K562 (cell line): ENCODE data around the gene ARPP21. TPM values are rescaled to one million over a fixed set of nuclear protein-coding genes. Genes with fewer than 3 reads are reported as not detected.

Source experiments
- ATAC-seq: fragments of 200-7000 bp; cut with Tn5 transposase; 3 replicates; pipeline ENCODE4 v1.9.1; 2020; ENCODE audit warnings: moderate library complexity
- BruUV-seq: library from RNA; stranded (reverse); fragments of 400-500 nt; replicated peaks from 2 replicates; lab custom pipeline; 2021; lab: Mats Ljungman, UMichigan
- CTCF ChIA-PET: fragments of 300-600 bp; formaldehyde crosslinking; extraction: SDS; loops from one replicate; lab custom pipeline; 2021; ENCODE audit warnings: low intra/inter-chr PET ratio; lab: Yijun Ruan, JAX
- POLR2A ChIA-PET: fragments of 300-600, 350-650 bp; sonication (Branson Sonifier 250); formaldehyde crosslinking; extraction: SDS; loops from one replicate; lab custom pipeline; 2021; ENCODE audit warnings: antibody characterized with exemption, inconsistent platforms; lab: Yijun Ruan, JAX
- DNase-seq, 4 experiments: peaks; one replicate each; pipeline versions ENCODE4 v3.0.0 to v3.0.0-alpha.2; 2011 to 2018; ENCODE audit warnings: low spot score in 3 of 4, mixed read lengths in 3 of 4; ENCODE audit errors: extremely low read depth in 1 of 4
- FAIRE-seq: peaks from 2 replicates; lab custom pipeline; 2011; peaks lifted over from hg19 to GRCh38; lab: Jason Lieb, UNC
- H2AFZ ChIP-seq: 2 replicates; pipeline ENCODE4 v1.6.0; 2011; ENCODE audit warnings: low read depth, low read length, control low read depth, inconsistent platforms
- H3K27ac ChIP-seq: fragments of 200-600 bp; 3 replicates; pipeline ENCODE4 v1.8.0; 2011; ENCODE audit warnings: low read depth, mild to moderate bottlenecking, control low read depth, inconsistent platforms, low read length, moderate library complexity, mixed read lengths; ENCODE audit errors: extremely low read depth
- H3K27me3 ChIP-seq, 2 experiments: fragments of 300-600 bp in 1 of 2; 2 replicates in 1 of 2; 3 replicates in 1 of 2; pipeline versions ENCODE4 v1.6.0 to v1.8.0; 2011; ENCODE audit warnings: inconsistent platforms in 2 of 2, low read length in 2 of 2, mild to moderate bottlenecking in 1 of 2, mixed read lengths in 1 of 2, moderate library complexity in 1 of 2; ENCODE audit not compliant: control insufficient read depth in 2 of 2, insufficient read depth in 2 of 2
- H3K36me3 ChIP-seq: fragments of 300-600 bp; 3 replicates; pipeline ENCODE4 v1.8.0; 2011; ENCODE audit warnings: mild to moderate bottlenecking, low read length, inconsistent platforms; ENCODE audit not compliant: control insufficient read depth, insufficient read depth
- H3K4me1 ChIP-seq, 2 experiments: fragments of 200-600 bp in 1 of 2; replicated peaks in 1 of 2; 2 replicates in 1 of 2; 3 replicates in 1 of 2; pipeline versions ENCODE4 v1.5.1 to v1.8.0; 2011; ENCODE audit warnings: inconsistent platforms in 2 of 2, low read length in 2 of 2, mild to moderate bottlenecking in 1 of 2, mixed read lengths in 1 of 2, moderate library complexity in 1 of 2; ENCODE audit not compliant: control insufficient read depth in 2 of 2, insufficient read depth in 2 of 2
- H3K4me2 ChIP-seq: 2 replicates; pipeline ENCODE4 v1.6.1; 2011; ENCODE audit warnings: low read length, control low read depth, inconsistent platforms, mixed read lengths; ENCODE audit not compliant: insufficient read depth
- H3K4me3 ChIP-seq: fragments of 200-600 bp; sonication (generic), shearing (Covaris generic); 2 replicates; pipeline ENCODE4 v1.5.1; 2016; ENCODE audit warnings: control low read depth, inconsistent platforms
- H3K79me2 ChIP-seq: fragments of 200-600 bp; 3 replicates; pipeline ENCODE4 v1.8.0; 2011; ENCODE audit warnings: low read length, inconsistent platforms; ENCODE audit not compliant: control insufficient read depth, insufficient read depth
- H3K9ac ChIP-seq, 2 experiments: 2 replicates each; pipeline versions ENCODE4 v1.6.0 to v1.6.1; 2011; ENCODE audit warnings: low read depth in 2 of 2, low read length in 2 of 2, control low read depth in 1 of 2, inconsistent platforms in 1 of 2, mild to moderate bottlenecking in 1 of 2, mixed read lengths in 1 of 2; ENCODE audit not compliant: insufficient read depth in 1 of 2
- H3K9me1 ChIP-seq: one replicate; pipeline ENCODE4 v1.6.0; 2011; ENCODE audit warnings: inconsistent platforms, mild to moderate bottlenecking, low read length, moderate library complexity; ENCODE audit not compliant: control insufficient read depth, insufficient read depth
- H3K9me3 ChIP-seq: replicated peaks from 2 replicates; pipeline ENCODE4 v1.5.1; 2011; ENCODE audit warnings: low read depth, low read length, inconsistent platforms; ENCODE audit not compliant: control insufficient read depth, insufficient read depth
- H4K20me1 ChIP-seq: replicated peaks from 2 replicates; pipeline ENCODE4 v1.6.1; 2011; ENCODE audit warnings: low read length, inconsistent platforms, mixed read lengths; ENCODE audit not compliant: control insufficient read depth, insufficient read depth
- ARID1B ChIP-seq: fragments of 450-650 bp; IDR thresholded peaks from 2 replicates; pipeline ENCODE4 v1.6.1; 2016; ENCODE audit warnings: antibody characterized with exemption, mild to moderate bottlenecking, inconsistent platforms
- BMI1 ChIP-seq: fragments of 150-350 bp; IDR thresholded peaks from 2 replicates; pipeline ENCODE4 v1.6.1; 2014; ENCODE audit warnings: low read length
- ELF4 ChIP-seq: fragments of 450-650 bp; formaldehyde crosslinking; IDR thresholded peaks from 2 replicates; pipeline ENCODE4 v1.4.0; 2022; ENCODE audit warnings: missing genetic modification characterization
- NFE2L1 ChIP-seq: fragments of 450-650 bp; IDR thresholded peaks from 2 replicates; pipeline ENCODE4 v1.6.1; 2016; ENCODE audit warnings: missing genetic modification characterization, low read depth, mild to moderate bottlenecking, missing compliant biosample characterization, moderate library complexity, borderline replicate concordance
- PRDM10 ChIP-seq: fragments of 450-650 bp; IDR thresholded peaks from 2 replicates; pipeline ENCODE4 v1.6.1; 2018; ENCODE audit not compliant: partially characterized antibody
- RNF2 ChIP-seq: sonication (generic); IDR thresholded peaks from 2 replicates; pipeline ENCODE4 v1.6.1; 2016
- SIX5 ChIP-seq, 2 experiments: IDR thresholded peaks; 2 replicates each; pipeline ENCODE4 v1.6.1; 2011; ENCODE audit warnings: low read length in 2 of 2, borderline replicate concordance in 1 of 2, low read depth in 1 of 2, mild to moderate bottlenecking in 1 of 2, moderate library complexity in 1 of 2; ENCODE audit not compliant: insufficient read depth in 1 of 2
- SRSF9 ChIP-seq: fragments of 200-400 bp; formaldehyde crosslinking; IDR thresholded peaks from 2 replicates; pipeline ENCODE4 v1.6.1; 2017; ENCODE audit warnings: low read depth, low read length, borderline replicate concordance
- TBP ChIP-seq: optimal IDR thresholded peaks from 2 replicates; pipeline ENCODE3; 2011; ENCODE audit warnings: low read depth, low read length, improper control_type of control experiment
- TCF15 ChIP-seq: fragments of 250-450 bp; sonication (Bioruptor Pico); IDR thresholded peaks from 2 replicates; pipeline ENCODE4 v1.8.0; 2022; ENCODE audit warnings: moderate library complexity, mild to moderate bottlenecking, inconsistent platforms
- THRAP3 ChIP-seq: fragments of 450-650 bp; IDR thresholded peaks from 2 replicates; pipeline ENCODE4 v1.6.1; 2016; ENCODE audit warnings: mild to moderate bottlenecking, inconsistent platforms, borderline replicate concordance
- ZC3H8 ChIP-seq: fragments of 450-650 bp; IDR thresholded peaks from 2 replicates; pipeline ENCODE4 v1.6.1; 2017
- ZMIZ1 ChIP-seq, 2 experiments: fragments of 150-350 bp in 1 of 2; IDR thresholded peaks; 2 replicates each; pipeline ENCODE4 v1.6.1; 2012 to 2016; ENCODE audit warnings: low read depth in 2 of 2, low read length in 2 of 2, mild to moderate bottlenecking in 1 of 2, moderate library complexity in 1 of 2
- WGBS: fragments of 100-300 bp; shearing (Covaris generic); methylation state at CpG from one replicate; pipeline ENCODE4 v1.1.6; 2016; ENCODE audit warnings: low coverage, mixed read lengths; ENCODE audit not compliant: insufficient coverage; ENCODE audit errors: missing lambda C conversion rate; 5-methylcytosine and 5-hydroxymethylcytosine counted together
- in situ Hi-C: fragments of 300-500 bp; cut with MboI; formaldehyde crosslinking; loops from 4 replicates; pipeline ENCODE4 v1.15.0; 2018; ENCODE audit warnings: inconsistent platforms, mixed read lengths
- intact Hi-C: fragments of 100-400 bp; cut with micrococcal nuclease; formaldehyde crosslinking; loops from 2 replicates; pipeline ENCODE4 v1.14.2; 2022
- polyA plus RNA-seq, 8 experiments: library from polyadenylated mRNA; depleted of rRNA in 4 of 8; stranded (reverse) in 5 of 8; unstranded in 3 of 8; fragments of >200 nt; fragmentation: Nextera tagmentation in 2 of 8; fragmentation: Illumina TruSeq in 1 of 8; extraction: Ambion mirVana in 2 of 8; extraction: Trizol in 1 of 8; gene quantifications; 2 replicates each; pipeline versions ENCODE4 v1.2.1 to v1.2.3, GENCODE V29; 2011 to 2014; ENCODE audit warnings: inconsistent platforms in 1 of 8, missing spikeins in 1 of 8
- total RNA-seq, 7 experiments: library from RNA; depleted of rRNA in 6 of 7; stranded (reverse); fragments of >200 nt in 6 of 7; fragmentation: Illumina TruSeq in 2 of 7; extraction: Trizol in 2 of 7; gene quantifications; 2 replicates each; pipeline versions ENCODE4 v1.2.1 to v1.2.3, GENCODE V29; 2011 to 2021; ENCODE audit warnings: low replicate concordance in 1 of 7

ARPP21 gene
- total and polyA plus RNA-seq, 9 of the 15 experiments (the other 6 are each of a cell fraction or from before 2014, with no cell fraction given): not detected

DNA sequence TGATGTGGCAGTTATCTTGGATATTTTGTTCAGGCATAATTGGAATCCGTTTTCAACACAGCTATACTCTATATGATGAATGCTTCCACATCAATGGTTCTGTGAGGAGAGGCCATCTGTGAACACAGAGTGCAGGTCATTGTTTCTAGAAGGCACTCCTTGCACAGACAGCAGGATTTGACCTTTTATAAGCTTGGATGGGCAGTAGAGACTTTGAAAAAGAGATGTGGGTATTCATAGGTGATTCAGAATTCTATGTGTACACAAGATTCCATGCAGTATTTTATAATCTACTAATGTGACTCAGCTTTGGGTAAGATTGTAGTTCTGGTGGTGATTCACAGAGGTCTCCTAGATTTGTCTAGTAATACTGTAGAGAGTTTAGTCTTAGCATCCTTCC lies 12.5 kb downstream of the ARPP21 start:
- CTCF ChIA-PET: no interaction called here
- BruUV-seq: no TSS peak
- intact Hi-C loops: no loop called here

More for the DNA sequence above, 12.5 kb downstream of the ARPP21 start:
- Histone ChIP-seq H3K79me2 (no peaks in the 10 kb centered on the region), H3K4me3 (no peak overlapping the region), H3K36me3 (no peaks in the 10 kb centered on the region), H3K9me1 (no peaks in the 10 kb centered on the region), H3K9ac (no peak overlapping the region), H3K4me1 (no peaks in the 10 kb centered on the region), H3K27me3 (no peaks in the 10 kb centered on the region), H3K9me3 (no peaks in the 10 kb centered on the region), H2AFZ (no peak overlapping the region), H3K4me2 (no peak overlapping the region), H3K27ac (no peak overlapping the region), H4K20me1 (no peaks in the 10 kb centered on the region)
- ATAC-seq (no peak), DNase-seq (no peak), FAIRE-seq (no peak)
- POLR2A ChIA-PET: no interaction called here
- TF ChIP-seq NFE2L1: no peak
- no peak for TF ChIP-seq THRAP3
- no peak for TF ChIP-seq TBP
- no peak for TF ChIP-seq ELF4 (CRISPR knock-in tag)
- TF ChIP-seq RNF2: no peak
- no peak for TF ChIP-seq TCF15
- no peak for TF ChIP-seq BMI1
- no peak for TF ChIP-seq SRSF9
- TF ChIP-seq PRDM10: no peak
- TF ChIP-seq ARID1B: no peak
- no peak for TF ChIP-seq ZC3H8
- no peak for TF ChIP-seq SIX5 (IDR thresholded peaks at IDR 0.05; ENCODE audit: borderline replicate concordance in 1 of 2, insufficient read depth in 1 of 2, low read depth in 1 of 2, low read length in 2 of 2)
- no peak for TF ChIP-seq ZMIZ1 (IDR thresholded peaks at IDR 0.05; ENCODE audit: low read depth in 2 of 2, low read length in 2 of 2)
- 0% methylated on average over 1 of the region's 1 CpG for WGBS
- in situ Hi-C loops: no loop called here
